GM06990 (cell line): ENCODE results near the gene OVOL1.

ENCODE experiments used
- DNase-seq: peaks from one replicate; pipeline ENCODE4 v3.0.0-alpha.2; 2011; ENCODE audit not compliant: insufficient read length; ENCODE audit errors: extremely low read depth
- H3K27me3 ChIP-seq: replicated peaks from 2 replicates; pipeline ENCODE4 v1.6.0; 2011; ENCODE audit warnings: low read length; ENCODE audit not compliant: control insufficient read depth, insufficient read depth
- H3K36me3 ChIP-seq: 2 replicates; pipeline ENCODE4 v1.5.1; 2011; ENCODE audit warnings: low read length; ENCODE audit not compliant: control insufficient read depth, insufficient read depth
- H3K4me3 ChIP-seq: replicated peaks from 2 replicates; pipeline ENCODE4 v1.5.1; 2011; ENCODE audit warnings: low read depth, mild to moderate bottlenecking, control low read depth, low read length
- TF ChIP-seq, protein P1 (sequence below): IDR thresholded peaks from 2 replicates; pipeline ENCODE4 v1.5.1; 2011; ENCODE audit warnings: low read length, control low read depth, mild to moderate bottlenecking, inconsistent platforms; ENCODE audit not compliant: insufficient read depth, poor library complexity, severe bottlenecking

Gene OVOL1

DNA sequence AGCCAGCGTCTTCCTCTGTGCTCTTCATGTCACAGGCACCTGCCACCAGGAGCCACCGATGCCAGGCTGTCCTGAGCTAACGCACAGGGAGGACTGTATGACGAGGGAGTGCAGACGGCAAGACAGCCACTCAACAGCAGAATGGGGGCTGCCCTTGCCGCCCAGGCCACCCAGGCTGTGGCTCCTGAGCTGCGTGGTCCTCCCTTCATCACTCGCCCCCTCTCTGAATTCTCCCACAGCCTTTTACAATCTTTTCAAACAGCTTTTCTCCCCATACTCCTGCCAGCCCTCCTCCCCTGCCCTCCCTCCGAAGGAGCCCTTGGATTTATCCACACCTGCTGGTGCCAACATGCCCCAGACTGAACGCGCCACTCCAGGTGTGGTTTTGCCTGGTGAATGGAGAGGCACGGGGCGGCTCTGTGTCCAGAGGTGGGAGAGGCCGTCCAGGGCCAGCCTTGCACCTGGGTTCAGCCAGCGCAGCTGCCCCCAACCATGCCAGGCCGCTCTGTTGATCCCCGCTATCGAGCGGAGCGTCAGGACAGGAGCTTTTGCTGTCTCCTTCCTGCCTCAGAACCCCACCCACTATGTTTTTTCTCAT lies 22.0 kb downstream of the OVOL1 start:
- DNase-seq = no peak
- H3K4me3 ChIP-seq = no peak overlapping the region
- H3K36me3 ChIP-seq = no peaks in the 10 kb centered on the region
- H3K27me3 ChIP-seq = no peaks in the 10 kb centered on the region; the same call in 1 of the 2 replicates
- TF ChIP-seq, protein P1, sequence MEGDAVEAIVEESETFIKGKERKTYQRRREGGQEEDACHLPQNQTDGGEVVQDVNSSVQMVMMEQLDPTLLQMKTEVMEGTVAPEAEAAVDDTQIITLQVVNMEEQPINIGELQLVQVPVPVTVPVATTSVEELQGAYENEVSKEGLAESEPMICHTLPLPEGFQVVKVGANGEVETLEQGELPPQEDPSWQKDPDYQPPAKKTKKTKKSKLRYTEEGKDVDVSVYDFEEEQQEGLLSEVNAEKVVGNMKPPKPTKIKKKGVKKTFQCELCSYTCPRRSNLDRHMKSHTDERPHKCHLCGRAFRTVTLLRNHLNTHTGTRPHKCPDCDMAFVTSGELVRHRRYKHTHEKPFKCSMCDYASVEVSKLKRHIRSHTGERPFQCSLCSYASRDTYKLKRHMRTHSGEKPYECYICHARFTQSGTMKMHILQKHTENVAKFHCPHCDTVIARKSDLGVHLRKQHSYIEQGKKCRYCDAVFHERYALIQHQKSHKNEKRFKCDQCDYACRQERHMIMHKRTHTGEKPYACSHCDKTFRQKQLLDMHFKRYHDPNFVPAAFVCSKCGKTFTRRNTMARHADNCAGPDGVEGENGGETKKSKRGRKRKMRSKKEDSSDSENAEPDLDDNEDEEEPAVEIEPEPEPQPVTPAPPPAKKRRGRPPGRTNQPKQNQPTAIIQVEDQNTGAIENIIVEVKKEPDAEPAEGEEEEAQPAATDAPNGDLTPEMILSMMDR = no peak

DNA sequence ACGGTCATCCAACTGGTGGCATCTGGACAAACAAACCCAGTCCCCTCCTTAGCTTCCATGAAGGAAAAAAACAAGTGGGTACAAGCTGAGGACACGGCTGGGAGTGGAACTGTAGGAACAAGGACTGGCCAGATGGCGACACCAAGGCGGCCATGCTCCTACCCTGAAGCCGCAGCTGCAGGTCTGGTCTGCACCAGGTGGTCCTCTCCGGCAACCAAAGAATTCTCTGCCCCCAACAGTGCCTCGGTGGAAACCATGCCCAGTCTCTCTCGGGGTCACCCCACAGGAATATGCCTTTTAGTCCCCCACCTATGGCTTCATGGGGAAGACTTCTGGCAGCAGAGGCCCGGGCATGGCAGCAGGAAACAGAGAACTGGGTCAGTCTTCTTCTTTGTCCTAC lies 22.6 kb downstream of the OVOL1 start:
- H3K36me3 ChIP-seq = no peaks in the 10 kb centered on the region
- no peak for DNase-seq
- H3K27me3 ChIP-seq = no peaks in the 10 kb centered on the region; the same call in 1 of the 2 replicates
- TF ChIP-seq, protein P1 = no peak
- H3K4me3 ChIP-seq = no peak overlapping the region

- no peak overlapping the region for H3K4me3 ChIP-seq
- H3K36me3 ChIP-seq = no peaks in the 10 kb centered on the region
- no peaks in the 10 kb centered on the region; the same call in 1 of the 2 replicates for H3K27me3 ChIP-seq
- TF ChIP-seq, protein P1 = peak; percentile 3
- no peak for DNase-seq
These were observed 23.4 kb downstream of the OVOL1 start for GRCh38 chr11:65810046-65810868.

- no peak overlapping the region for H3K4me3 ChIP-seq
- H3K27me3 ChIP-seq = no peaks in the 10 kb centered on the region; the same call in 1 of the 2 replicates
- DNase-seq = no peak
- no peaks in the 10 kb centered on the region for H3K36me3 ChIP-seq
- TF ChIP-seq, protein P1 = no peak
These were observed 25.1 kb downstream of the OVOL1 start for GRCh38 chr11:65811764-65812475.

DNA sequence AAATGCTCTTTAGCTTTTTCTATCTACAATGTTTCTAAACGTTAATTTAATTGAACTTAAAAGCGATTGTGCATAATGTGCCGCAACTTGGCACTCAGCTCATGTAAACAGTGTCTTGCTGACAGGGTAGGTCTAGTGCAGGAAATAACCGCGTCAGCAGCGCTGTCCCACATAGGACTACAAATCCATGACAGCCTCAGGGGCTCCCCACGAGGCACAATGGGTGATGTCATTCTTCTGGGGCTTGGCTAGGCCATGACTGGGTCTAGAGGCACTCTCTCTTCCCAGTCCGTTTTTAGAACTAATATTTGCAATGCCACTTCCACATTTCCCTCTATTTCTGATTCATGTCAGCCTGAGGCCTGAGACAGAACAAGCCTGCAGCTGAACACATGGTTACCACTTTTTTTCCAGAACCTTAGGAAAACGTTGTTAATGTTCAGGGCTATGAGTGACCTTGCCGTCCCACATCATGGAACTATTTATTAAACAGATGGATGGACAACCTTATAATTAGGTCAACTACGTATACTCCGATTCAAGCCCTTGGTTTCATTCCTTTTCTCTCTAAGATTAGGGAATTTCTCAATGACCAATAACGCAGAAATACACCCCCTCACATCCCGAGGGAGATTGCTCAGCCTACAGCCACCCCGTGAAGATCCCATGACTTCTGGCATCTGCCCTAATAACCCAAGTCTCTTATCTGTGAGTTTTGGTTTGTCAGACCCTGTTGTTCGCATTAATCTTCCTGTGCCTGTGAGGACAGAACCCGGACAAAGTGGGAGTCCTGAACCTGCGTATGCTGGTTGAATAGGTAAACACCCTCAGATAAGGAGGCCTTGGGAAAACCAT lies 27.5 kb downstream of the OVOL1 start:
- TF ChIP-seq, protein P1 = no peak
- Histone ChIP-seq H3K36me3 (no peaks in the 10 kb centered on the region), H3K27me3 (no peaks in the 10 kb centered on the region; the same call in 1 of the 2 replicates), H3K4me3 (no peak overlapping the region)
- no peak for DNase-seq
